Left cardiac atrium (tissue), 4 donors: Measurements from ENCODE around the gene SCAMP3. TPM values are rescaled to one million over a fixed set of nuclear protein-coding genes. Genes with fewer than 3 reads are reported as not detected.
"Not testable (repeated sequence)": the region's sequence is repeated elsewhere in the genome, so short reads cannot be mapped to it uniquely, and the experiment has no call there.

ENCODE experiments used
- ATAC-seq, 2 donors: fragments of 200-7000 bp; cut with Tn5 transposase; one replicate each; pipeline ENCODE4 v1.9.1; 2020; ENCODE audit warnings: mild to moderate bottlenecking in 2 of 2, moderate library complexity in 2 of 2
- DNase-seq: peaks from one replicate; pipeline ENCODE4 v3.0.0-alpha.2; 2020
- intact Hi-C, 2 donors: fragments of 100-400 bp; cut with DNase I; formaldehyde crosslinking; loops; one replicate each; pipeline versions ENCODE4 v1.14.1 to v1.15.1; 2022 to 2023
- total RNA-seq, 2 donors: library from RNA; stranded (reverse); fragmentation: NEBNext Ultra II Directional; extraction: Animal tissue kit (Norgen Biotek cat#: 25700); gene quantifications; one replicate each; pipeline ENCODE4 v1.2.1, GENCODE V29; 2021
- donor health status: DM: no; HTN: yes; CAD: no.
- donor health status: DM: no; HTN: yes; CAD: no; lungs with severe emphysema.
- donor health status: DM: yes; HTN: yes; CAD: no.
- donor health status: Dilated cardiomyopathy.

Gene SCAMP3
- total RNA-seq, 2 donors from 2014 or later = 53.6 to 66.4 TPM

GRCh38 chr1:155212051-155212440 is 50.1 kb downstream of the SCAMP3 start:
- intact Hi-C loops, DNase-seq, ATAC-seq: not testable (repeated sequence)

- DNase-seq = peak; percentile 84
- intact Hi-C loops, ATAC-seq: not testable (repeated sequence)
Observed at GRCh38 chr1:155211381-155212050, 50.6 kb downstream of the SCAMP3 start.

- ATAC-seq (no peak), DNase-seq (no peak)
- intact Hi-C loops = no loop called here
Observed at GRCh38 chr1:155210314-155211104, 51.7 kb downstream of the SCAMP3 start.

- intact Hi-C loops = no loop called here
- no peak for DNase-seq
- no peak for ATAC-seq
Observed at GRCh38 chr1:155209312-155209721, 52.8 kb downstream of the SCAMP3 start.

- intact Hi-C loops = no loop called here
- ATAC-seq (peak; percentile 89), DNase-seq (peak; percentile 95)
Observed at GRCh38 chr1:155208541-155209311, 53.4 kb downstream of the SCAMP3 start, which contains the start of gene MTX1. Gene MTX1, plus strand, starts transcription at chr1:155208695. Its CDS starts 110 bp downstream, at chr1:155208805.

GRCh38 chr1:155207806-155208540 is 54.2 kb downstream of the SCAMP3 start, which contains the start of gene THBS3:
Gene THBS3, minus strand, starts transcription at chr1:155207897. Its CDS starts 21 bp downstream, at chr1:155207876.
- ATAC-seq (peak; percentile 10 to 23), DNase-seq (peak; percentile 71)
- intact Hi-C loops = no loop called here

GRCh38 chr1:155206891-155207805 is 55.0 kb downstream of the SCAMP3 start:
- intact Hi-C loops = no loop called here
- DNase-seq = peak; percentile 87
- ATAC-seq = peak; percentile 15 to 24

Other genes with a start within 250 kb of the SCAMP3 start
- under 1 TPM in 1 of 2 donors, not detected in 1; 0.59 TPM for gene DCST2, start 228.6 kb downstream of the SCAMP3 start, total RNA-seq
- not detected for gene DCST1, start 228.5 kb downstream of the SCAMP3 start, total RNA-seq
- gene ADAM15, start 211.0 kb downstream of the SCAMP3 start, total RNA-seq = 100 to 1,000 TPM; 108 to 142 TPM
- 1 to 10 TPM; 2.5 to 2.7 TPM for gene EFNA4, start 198.6 kb downstream of the SCAMP3 start, total RNA-seq
- 1 to 10 TPM; 1.1 to 1.4 TPM for gene EFNA3, start 183.5 kb downstream of the SCAMP3 start, total RNA-seq
- gene EFNA1, start 134.5 kb downstream of the SCAMP3 start, total RNA-seq = 10 to 100 TPM; 33.3 to 39.1 TPM
- gene SLC50A1, start 126.5 kb downstream of the SCAMP3 start, total RNA-seq = 10 to 100 TPM; 12.2 to 13.0 TPM
- 10 to 100 TPM; 65.8 to 78.6 TPM for gene DPM3, start 121.8 kb downstream of the SCAMP3 start, total RNA-seq
- 100 to 1,000 TPM; 143 to 156 TPM for gene KRTCAP2, start 89.1 kb downstream of the SCAMP3 start, total RNA-seq
- gene TRIM46, start 88.5 kb downstream of the SCAMP3 start, total RNA-seq = under 1 TPM; 0.15 to 0.21 TPM
- gene THBS3, start 54.5 kb downstream of the SCAMP3 start, total RNA-seq = 10 to 100 TPM; 17.9 to 18.6 TPM
- 10 to 100 TPM; 19.7 to 25.5 TPM for gene MTX1, start 53.7 kb downstream of the SCAMP3 start, total RNA-seq
- gene ENTREP3, start 6.9 kb downstream of the SCAMP3 start, total RNA-seq = 10 to 100 TPM; 16.1 to 18.7 TPM
- 10 to 100 TPM; 19.7 to 23.8 TPM for gene CLK2, start 11.1 kb upstream of the SCAMP3 start, total RNA-seq
- gene HCN3, start 15.1 kb upstream of the SCAMP3 start, total RNA-seq = 1 to 10 TPM in 1 of 2 donors, under 1 TPM in 1; 0.76 to 1.6 TPM
- gene PKLR, start 39.1 kb upstream of the SCAMP3 start, total RNA-seq = not detected
- 100 to 1,000 TPM in 1 of 2 donors, 10 to 100 TPM in 1; 92.9 to 128 TPM for gene FDPS, start 46.5 kb upstream of the SCAMP3 start, total RNA-seq
- gene RUSC1, start 58.5 kb upstream of the SCAMP3 start, total RNA-seq = 10 to 100 TPM; 18.7 to 25.3 TPM